Putamen (tissue), 1 donor: ENCODE results near the gene SLC44A5.

Experiments used
- DNase-seq: peaks from one replicate; pipeline ENCODE4 v3.0.0-alpha.2; 2016; ENCODE audit warnings: low spot score

The SLC44A5 gene

GRCh38 chr1:75174031-75174760, 436.7 kb downstream of the SLC44A5 start:
- DNase-seq: no peak

GRCh38 chr1:75172556-75172955, 438.4 kb downstream of the SLC44A5 start:
- no peak for DNase-seq

- no peak for DNase-seq
Observed at GRCh38 chr1:75171876-75172275, 439.0 kb downstream of the SLC44A5 start.

GRCh38 chr1:75170981-75171380, 439.9 kb downstream of the SLC44A5 start:
- no peak for DNase-seq

- no peak for DNase-seq
Observed at GRCh38 chr1:75170011-75170410, 440.9 kb downstream of the SLC44A5 start.

- DNase-seq: no peak
Observed at GRCh38 chr1:75166821-75167220, 444.1 kb downstream of the SLC44A5 start.

- DNase-seq: no peak
Observed at GRCh38 chr1:75165264-75165663, 445.6 kb downstream of the SLC44A5 start.

- DNase-seq: no peak
Observed at GRCh38 chr1:75159154-75159553, 451.8 kb downstream of the SLC44A5 start.
